ENCODE results near the gene GPC5.
"Not testable (repeated sequence)": the region's sequence is repeated elsewhere in the genome, so short reads cannot be mapped to it uniquely, and the experiment has no call there.

GPC5 gene

GRCh38 chr13:91398413-91399188 lies at the start of gene GPC5:
Gene GPC5, plus strand, starts transcription at chr13:91398621.
- no peak for DNase-seq

- DNase-seq = peak; percentile 76
Observed at GRCh38 chr13:91348906-91349435, 49.5 kb upstream of the GPC5 start.

- DNase-seq = no peak
Observed at GRCh38 chr13:91349992-91350911, 48.2 kb upstream of the GPC5 start.

GRCh38 chr13:91351123-91351522 lies 47.3 kb upstream of the GPC5 start:
- DNase-seq = no peak

- DNase-seq = no peak
Observed at GRCh38 chr13:91351980-91352379, 46.4 kb upstream of the GPC5 start.

GRCh38 chr13:91352891-91353290 lies 45.5 kb upstream of the GPC5 start:
- not testable (repeated sequence) for DNase-seq

- DNase-seq = no peak
Observed at GRCh38 chr13:91353494-91353893, 44.9 kb upstream of the GPC5 start.

GRCh38 chr13:91355099-91355825 lies 43.2 kb upstream of the GPC5 start:
- DNase-seq = no peak

GRCh38 chr13:91355826-91356710 lies 42.4 kb upstream of the GPC5 start:
- DNase-seq = no peak

GRCh38 chr13:91356919-91357612 lies 41.4 kb upstream of the GPC5 start:
- no peak for DNase-seq

GRCh38 chr13:91357613-91358386 lies 40.6 kb upstream of the GPC5 start:
- DNase-seq = no peak

- no peak for DNase-seq
Observed at GRCh38 chr13:91358387-91358782, 40.0 kb upstream of the GPC5 start.

- DNase-seq = no peak
Observed at GRCh38 chr13:91359111-91359510, 39.3 kb upstream of the GPC5 start.

- DNase-seq = no peak
Observed at GRCh38 chr13:91359631-91360030, 38.8 kb upstream of the GPC5 start.

GRCh38 chr13:91360246-91360751 lies 38.1 kb upstream of the GPC5 start:
- DNase-seq = no peak

- DNase-seq = no peak
Observed at GRCh38 chr13:91361755-91362271, 36.6 kb upstream of the GPC5 start.

- no peak for DNase-seq
Observed at GRCh38 chr13:91362908-91363307, 35.5 kb upstream of the GPC5 start.

- DNase-seq = no peak
Observed at GRCh38 chr13:91368101-91368500, 30.3 kb upstream of the GPC5 start.

GRCh38 chr13:91368676-91369440 lies 29.6 kb upstream of the GPC5 start:
- no peak for DNase-seq
